Panc1 (cell line): ENCODE data around the gene PEX16. TPM values are rescaled to one million over a fixed set of nuclear protein-coding genes. Genes with fewer than 3 reads are reported as not detected.

Experiments used
- ATAC-seq: fragments of 200-7000 bp; cut with Tn5 transposase; 2 replicates; pipeline ENCODE4 v1.9.1; 2020; ENCODE audit warnings: mild to moderate bottlenecking, moderate library complexity
- BruUV-seq: library from RNA; stranded (reverse); fragments of 400-500 nt; replicated peaks from 2 replicates; lab custom pipeline; 2021; lab: Mats Ljungman, UMichigan
- CTCF ChIA-PET: fragments of 300-600 bp; sonication (Branson Sonifier 250); formaldehyde crosslinking; loops from one replicate; lab custom pipeline; 2022; ENCODE audit warnings: antibody characterized with exemption; lab: Charles Lee
- POLR2A ChIA-PET: fragments of 300-600 bp; sonication (Branson Sonifier 250); formaldehyde crosslinking; loops from one replicate; lab custom pipeline; 2022; ENCODE audit warnings: antibody characterized with exemption; lab: Charles Lee
- DNase-seq: peaks from one replicate; pipeline ENCODE4 v3.0.0-alpha.2; 2010; ENCODE audit warnings: low read depth, low spot score
- H3K27ac ChIP-seq: 2 replicates; pipeline ENCODE4 v1.5.1; 2011; ENCODE audit warnings: mild to moderate bottlenecking, low read length, inconsistent platforms
- H3K27me3 ChIP-seq: fragments of 200-500 bp; sonication (Bioruptor generic); 2 replicates; pipeline ENCODE4 v1.6.0; 2014; ENCODE audit warnings: low read length, inconsistent platforms; ENCODE audit not compliant: control insufficient read depth, insufficient read depth
- H3K36me3 ChIP-seq: fragments of 200-500 bp; sonication (Bioruptor generic); 2 replicates; pipeline ENCODE4 v1.5.1; 2014; ENCODE audit warnings: inconsistent platforms, mild to moderate bottlenecking, low read length, moderate library complexity; ENCODE audit not compliant: control insufficient read depth, insufficient read depth
- H3K4me1 ChIP-seq: 2 replicates; pipeline ENCODE4 v1.5.1; 2011; ENCODE audit warnings: inconsistent platforms, mild to moderate bottlenecking, low read length, moderate library complexity; ENCODE audit not compliant: control insufficient read depth, insufficient read depth
- H3K4me3 ChIP-seq, 2 experiments: 2 replicates each; pipeline ENCODE4 v1.5.1; 2011 to 2012; ENCODE audit warnings: low read depth in 2 of 2, low read length in 2 of 2, mild to moderate bottlenecking in 2 of 2, inconsistent platforms in 1 of 2, moderate library complexity in 1 of 2
- H3K9me3 ChIP-seq: fragments of 200-500 bp; sonication (Bioruptor generic); 2 replicates; pipeline ENCODE4 v1.5.1; 2014; ENCODE audit warnings: low read depth, mild to moderate bottlenecking, inconsistent platforms, low read length, moderate library complexity; ENCODE audit not compliant: control insufficient read depth, insufficient read depth
- CTCF ChIP-seq: fragments of 450-650 bp; IDR thresholded peaks from 2 replicates; pipeline ENCODE4 v1.5.1; 2017; ENCODE audit warnings: mild to moderate bottlenecking
- POLR2AphosphoS5 ChIP-seq: IDR thresholded peaks from 2 replicates; pipeline ENCODE4 v1.6.1; 2012; ENCODE audit warnings: mild to moderate bottlenecking, low read depth, low read length, moderate library complexity
- SIN3A ChIP-seq: IDR thresholded peaks from 2 replicates; pipeline ENCODE4 v1.6.1; 2012; ENCODE audit warnings: low read depth, mild to moderate bottlenecking, low read length, moderate library complexity, borderline replicate concordance; ENCODE audit not compliant: insufficient read depth
- TCF7L2 ChIP-seq: IDR thresholded peaks from 2 replicates; pipeline ENCODE4 v1.6.1; 2011; ENCODE audit warnings: mild to moderate bottlenecking, low read depth, low read length, inconsistent platforms
- in situ Hi-C: cut with HindIII; loops from 2 replicates; pipeline ENCODE4 v1.10.0; 2016; ENCODE audit warnings: low sequenced_read_pairs, low pct_unique_long_range_greater_than_20kb
- intact Hi-C: fragments of 100-400 bp; cut with micrococcal nuclease; formaldehyde crosslinking; loops from one replicate; pipeline ENCODE4 v1.10.0; 2022; ENCODE audit not compliant: unreplicated experiment
- total RNA-seq: library from RNA; stranded (reverse); gene quantifications from one replicate; pipeline ENCODE4 v1.2.1, GENCODE V29; 2021; ENCODE audit not compliant: unreplicated experiment
- TF ChIP-seq, protein P1 (sequence below), 2 experiments: IDR thresholded peaks; 2 replicates each; pipeline ENCODE4 v1.6.1; 2011 to 2012; ENCODE audit warnings: low read depth in 2 of 2, control low read depth in 1 of 2, low read length in 1 of 2, mild to moderate bottlenecking in 1 of 2, moderate library complexity in 1 of 2; ENCODE audit not compliant: insufficient read depth in 1 of 2

Gene PEX16
- total RNA-seq, 1 experiment from 2014 or later = 37.5 TPM

DNA sequence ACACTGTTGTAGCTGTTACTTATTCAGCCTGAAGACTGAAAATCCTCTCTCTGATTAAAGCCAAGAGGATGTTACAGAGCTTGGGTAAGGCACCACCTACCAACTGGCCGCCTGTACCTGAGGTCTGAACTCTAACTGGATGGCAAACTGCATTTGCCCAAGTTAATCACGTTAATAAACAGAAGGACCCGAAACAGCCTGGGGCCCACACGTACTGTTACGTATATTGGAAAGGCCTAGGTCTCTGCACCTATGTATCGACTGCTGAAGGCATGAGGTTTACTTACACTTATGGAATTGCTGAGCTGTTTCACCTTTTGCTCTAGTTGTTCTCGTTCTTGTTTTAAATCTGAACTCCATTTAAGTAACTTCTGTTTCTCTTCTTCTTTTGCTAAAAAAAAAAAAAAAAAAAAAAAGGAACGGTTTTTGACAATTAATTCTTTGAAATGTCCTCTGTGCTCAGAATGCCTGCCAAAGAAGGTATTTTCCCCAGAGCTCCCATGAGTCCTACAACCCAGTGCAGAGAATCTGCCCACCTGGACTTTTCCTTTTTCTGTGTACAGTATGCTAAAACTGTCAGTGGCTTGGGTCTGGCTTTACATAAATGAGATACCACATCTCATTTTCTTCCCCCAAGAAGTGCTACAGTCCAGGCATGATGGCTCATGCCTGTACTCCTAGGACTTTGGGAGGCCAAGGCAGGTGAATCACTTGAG is 17.8 kb upstream of the PEX16 start:
- ChIA-PET CTCF (interaction anchor here (0.7 kb wide), 2 partner anchors 13 to 457 kb away, joined by 7 to 9 read pairs; no protein-coding TSS in a partner anchor), POLR2A (interaction anchor here (0.6 kb wide), 1 partner anchor 1547 kb away, joined by 8 read pairs; no protein-coding TSS in a partner anchor)
- ATAC-seq (no peak), DNase-seq (no peak)
- in situ Hi-C loops = no loop called here
- TF ChIP-seq SIN3A (no peak), TCF7L2 (no peak), CTCF (no peak), POLR2AphosphoS5 (no peak)
- TF ChIP-seq, protein P1, sequence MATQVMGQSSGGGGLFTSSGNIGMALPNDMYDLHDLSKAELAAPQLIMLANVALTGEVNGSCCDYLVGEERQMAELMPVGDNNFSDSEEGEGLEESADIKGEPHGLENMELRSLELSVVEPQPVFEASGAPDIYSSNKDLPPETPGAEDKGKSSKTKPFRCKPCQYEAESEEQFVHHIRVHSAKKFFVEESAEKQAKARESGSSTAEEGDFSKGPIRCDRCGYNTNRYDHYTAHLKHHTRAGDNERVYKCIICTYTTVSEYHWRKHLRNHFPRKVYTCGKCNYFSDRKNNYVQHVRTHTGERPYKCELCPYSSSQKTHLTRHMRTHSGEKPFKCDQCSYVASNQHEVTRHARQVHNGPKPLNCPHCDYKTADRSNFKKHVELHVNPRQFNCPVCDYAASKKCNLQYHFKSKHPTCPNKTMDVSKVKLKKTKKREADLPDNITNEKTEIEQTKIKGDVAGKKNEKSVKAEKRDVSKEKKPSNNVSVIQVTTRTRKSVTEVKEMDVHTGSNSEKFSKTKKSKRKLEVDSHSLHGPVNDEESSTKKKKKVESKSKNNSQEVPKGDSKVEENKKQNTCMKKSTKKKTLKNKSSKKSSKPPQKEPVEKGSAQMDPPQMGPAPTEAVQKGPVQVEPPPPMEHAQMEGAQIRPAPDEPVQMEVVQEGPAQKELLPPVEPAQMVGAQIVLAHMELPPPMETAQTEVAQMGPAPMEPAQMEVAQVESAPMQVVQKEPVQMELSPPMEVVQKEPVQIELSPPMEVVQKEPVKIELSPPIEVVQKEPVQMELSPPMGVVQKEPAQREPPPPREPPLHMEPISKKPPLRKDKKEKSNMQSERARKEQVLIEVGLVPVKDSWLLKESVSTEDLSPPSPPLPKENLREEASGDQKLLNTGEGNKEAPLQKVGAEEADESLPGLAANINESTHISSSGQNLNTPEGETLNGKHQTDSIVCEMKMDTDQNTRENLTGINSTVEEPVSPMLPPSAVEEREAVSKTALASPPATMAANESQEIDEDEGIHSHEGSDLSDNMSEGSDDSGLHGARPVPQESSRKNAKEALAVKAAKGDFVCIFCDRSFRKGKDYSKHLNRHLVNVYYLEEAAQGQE (IDR thresholded peaks at IDR 0.05; ENCODE audit: insufficient read depth in 1 of 2, low read depth in 2 of 2, low read length in 1 of 2) = no peak
- BruUV-seq = no TSS peak
- Histone ChIP-seq H3K4me1 (no peaks in the 10 kb centered on the region), H3K4me3 (no peak overlapping the region), H3K9me3 (no peaks in the 10 kb centered on the region), H3K36me3 (peaks cover 14% of the 10 kb centered on the region), H3K27ac (no peak overlapping the region), H3K27me3 (no peaks in the 10 kb centered on the region)
- intact Hi-C loops = no loop called here

DNA sequence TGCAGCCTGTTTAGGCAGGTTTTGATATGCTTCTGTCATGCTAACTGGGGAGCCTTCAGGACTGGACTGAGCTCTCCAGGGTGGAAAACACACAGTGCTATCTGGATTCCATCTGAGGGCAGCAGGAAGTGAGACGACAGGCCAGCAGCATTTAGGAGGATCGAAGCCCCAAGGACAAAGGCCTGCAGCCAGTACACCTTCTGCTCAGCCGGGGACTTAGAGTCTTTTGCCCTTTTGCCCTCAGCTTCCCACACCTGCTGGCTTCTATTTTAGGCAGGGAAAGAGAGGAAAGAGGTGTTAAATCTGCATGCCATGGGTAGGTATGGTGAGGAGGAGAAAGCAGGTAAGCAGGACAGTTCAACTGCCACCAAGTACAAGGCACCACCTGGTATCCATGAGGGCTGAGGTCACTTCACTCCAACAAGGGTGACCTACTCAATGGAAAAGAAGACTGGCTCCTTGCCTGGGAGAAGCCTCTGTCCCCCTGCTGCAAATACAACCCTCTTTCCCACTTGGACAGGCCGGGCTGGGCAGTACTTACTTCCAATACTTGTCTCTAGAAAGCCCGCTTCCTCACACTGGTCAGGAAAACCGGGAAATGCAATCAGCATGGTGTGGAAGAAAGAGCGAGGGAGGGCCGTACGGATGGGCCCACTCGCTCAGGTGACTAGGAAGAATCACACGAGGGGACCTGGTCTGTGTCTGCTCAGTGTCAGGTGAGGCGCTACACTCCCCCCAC is 17.1 kb upstream of the PEX16 start:
- in situ Hi-C loops (no loop called here), intact Hi-C loops (no loop called here)
- no peaks in the 10 kb centered on the region for H3K9me3 ChIP-seq
- no peak overlapping the region for H3K4me3 ChIP-seq
- TF ChIP-seq, protein P1 (IDR thresholded peaks at IDR 0.05; ENCODE audit: insufficient read depth in 1 of 2, low read depth in 2 of 2, low read length in 1 of 2) = no peak
- TF ChIP-seq SIN3A (no peak), TCF7L2 (no peak), CTCF (no peak), POLR2AphosphoS5 (no peak)
- DNase-seq (no peak), ATAC-seq (no peak)
- no peak overlapping the region for H3K27ac ChIP-seq
- no peaks in the 10 kb centered on the region for H3K27me3 ChIP-seq
- ChIA-PET POLR2A (interaction anchor here (0.6 to 0.7 kb wide), 2 partner anchors 174 to 1617 kb away, joined by 6 read pairs; no protein-coding TSS in a partner anchor), CTCF (interaction anchor here (0.7 kb wide), 1 partner anchor 457 kb away, joined by 7 read pairs; no protein-coding TSS in a partner anchor)
- no peaks in the 10 kb centered on the region for H3K4me1 ChIP-seq
- H3K36me3 ChIP-seq = peaks cover 14% of the 10 kb centered on the region
- BruUV-seq = no TSS peak
